GM12878 (cell line): ENCODE measurements around the gene AOAH. TPM values are rescaled to one million over a fixed set of nuclear protein-coding genes. Genes with fewer than 3 reads are reported as not detected.

Experiments used
- ATAC-seq: fragments of 200-7000 bp; cut with Tn5 transposase; 3 replicates; pipeline ENCODE4 v1.9.1; 2020; ENCODE audit warnings: mild to moderate bottlenecking, moderate library complexity
- BruUV-seq: library from RNA; stranded (reverse); fragments of 400-500 nt; replicated peaks from 2 replicates; lab custom pipeline; 2021; lab: Mats Ljungman, UMichigan
- CTCF ChIA-PET: fragments of 300-600 bp; sonication (Branson Sonifier 250); formaldehyde crosslinking; extraction: SDS; loops from one replicate; lab custom pipeline; 2021; ENCODE audit warnings: inconsistent platforms; lab: Yijun Ruan, JAX
- POLR2A ChIA-PET: fragments of 350-600 bp; formaldehyde crosslinking; extraction: SDS; loops from one replicate; lab custom pipeline; 2021; ENCODE audit warnings: inconsistent platforms; lab: Charles Lee
- RAD21 ChIA-PET: fragments of 300-600 bp; sonication (Branson Sonifier 250); formaldehyde crosslinking; loops from one replicate; lab custom pipeline; 2023; ENCODE audit warnings: antibody characterized with exemption; ENCODE audit not compliant: unreplicated experiment; lab: Charles Lee
- SMC1A ChIA-PET: fragments of 300-600 bp; sonication (Branson Sonifier 250); formaldehyde crosslinking; loops from one replicate; lab custom pipeline; 2023; ENCODE audit not compliant: unreplicated experiment, uncharacterized antibody; lab: Charles Lee
- DNase-seq: peaks from one replicate; pipeline ENCODE4 v3.0.0-alpha.2; 2011; ENCODE audit warnings: low read depth, low spot score
- FAIRE-seq: peaks from 3 replicates; lab custom pipeline; 2011; peaks lifted over from hg19 to GRCh38; lab: Jason Lieb, UNC
- H2AFZ ChIP-seq: 2 replicates; pipeline ENCODE4 v1.6.0; 2011; ENCODE audit warnings: low read depth, low read length, control low read depth; ENCODE audit not compliant: control insufficient read depth
- H3K27ac ChIP-seq: 2 replicates; pipeline ENCODE4 v1.5.1; 2011; ENCODE audit warnings: control low read depth; ENCODE audit not compliant: control insufficient read depth, insufficient read depth
- H3K27me3 ChIP-seq, 2 experiments: replicated peaks in 1 of 2; 2 replicates each; pipeline versions ENCODE4 v1.6.0 to v1.6.1; 2011; ENCODE audit warnings: low read length in 1 of 2; ENCODE audit not compliant: control insufficient read depth in 2 of 2, insufficient read depth in 2 of 2
- H3K36me3 ChIP-seq, 2 experiments: 2 replicates each; pipeline ENCODE4 v1.5.1; 2011; ENCODE audit warnings: low read length in 1 of 2; ENCODE audit not compliant: control insufficient read depth in 2 of 2, insufficient read depth in 2 of 2
- H3K4me1 ChIP-seq: 2 replicates; pipeline ENCODE4 v1.6.1; 2011; ENCODE audit warnings: mild to moderate bottlenecking, low read length, moderate library complexity, mixed read lengths; ENCODE audit not compliant: control insufficient read depth, insufficient read depth
- H3K4me2 ChIP-seq: 2 replicates; pipeline ENCODE4 v1.6.0; 2011; ENCODE audit warnings: control low read depth; ENCODE audit not compliant: control insufficient read depth, insufficient read depth
- H3K4me3 ChIP-seq: fragments of 200-600 bp; sonication (generic); 2 replicates; pipeline ENCODE4 v1.5.1; 2016
- H3K79me2 ChIP-seq: 2 replicates; pipeline ENCODE4 v1.6.0; 2011; ENCODE audit warnings: low read length; ENCODE audit not compliant: control insufficient read depth, insufficient read depth
- H3K9ac ChIP-seq: 2 replicates; pipeline ENCODE4 v1.8.0; 2011; ENCODE audit warnings: low read length, control low read depth, mixed read lengths; ENCODE audit not compliant: control insufficient read depth, insufficient read depth
- H3K9me3 ChIP-seq: replicated peaks from 3 replicates; pipeline ENCODE4 v1.5.1; 2011; ENCODE audit warnings: mild to moderate bottlenecking, low read length; ENCODE audit not compliant: control insufficient read depth, insufficient read depth
- H4K20me1 ChIP-seq: 2 replicates; pipeline ENCODE4 v1.6.0; 2011; ENCODE audit not compliant: control insufficient read depth, insufficient read depth
- ASH2L ChIP-seq: fragments of 300-600, 200-600 bp; sonication (generic); IDR thresholded peaks from 2 replicates; pipeline ENCODE4 v1.6.1; 2017; ENCODE audit warnings: low read depth, mild to moderate bottlenecking, borderline replicate concordance
- BCL11A ChIP-seq: IDR thresholded peaks from 2 replicates; pipeline ENCODE4 v1.6.1; 2011; ENCODE audit warnings: low read depth, low read length
- BMI1 ChIP-seq: fragments of 450-650 bp; IDR thresholded peaks from 2 replicates; pipeline ENCODE4 v1.6.1; 2016; ENCODE audit warnings: mild to moderate bottlenecking, moderate library complexity, borderline replicate concordance
- CREM ChIP-seq: IDR thresholded peaks from 2 replicates; pipeline ENCODE4 v1.6.1; 2014; ENCODE audit warnings: antibody characterized with exemption, low read depth
- CTCF ChIP-seq, 3 experiments: IDR thresholded peaks in 2 of 3; conservative IDR thresholded peaks in 1 of 3; 2 replicates each; pipeline ENCODE4 v1.5.1; 2011; ENCODE audit warnings: low read depth in 3 of 3, low read length in 3 of 3, mild to moderate bottlenecking in 3 of 3, control low read depth in 2 of 3, moderate library complexity in 2 of 3, inconsistent platforms in 1 of 3, mixed read lengths in 1 of 3; ENCODE audit not compliant: control insufficient read depth in 2 of 3, insufficient read depth in 1 of 3; ENCODE audit errors: extremely low read depth in 1 of 3
- EGR1 ChIP-seq, 2 experiments: IDR thresholded peaks; 1 replicate in 1 of 2; 2 replicates in 1 of 2; pipeline ENCODE4 v1.6.1; 2011 to 2012; ENCODE audit warnings: low read depth in 2 of 2, low read length in 2 of 2, borderline replicate concordance in 1 of 2, mild to moderate bottlenecking in 1 of 2, moderate library complexity in 1 of 2
- EZH2 ChIP-seq: IDR thresholded peaks from 2 replicates; pipeline ENCODE4 v1.6.1; 2012; ENCODE audit warnings: low read depth, mild to moderate bottlenecking, control low read depth, inconsistent platforms, low read length, borderline replicate concordance; ENCODE audit not compliant: control insufficient read depth
- FOXK2 ChIP-seq: fragments of 450-650 bp; IDR thresholded peaks from 2 replicates; pipeline ENCODE4 v1.6.1; 2017; ENCODE audit warnings: mild to moderate bottlenecking, moderate library complexity
- HDAC6 ChIP-seq: fragments of 200-600 bp; sonication (generic); IDR thresholded peaks from one replicate; pipeline ENCODE4 v1.8.0; 2017; ENCODE audit warnings: antibody characterized with exemption; ENCODE audit not compliant: unreplicated experiment
- HDGF ChIP-seq: fragments of 450-650 bp; IDR thresholded peaks from 2 replicates; pipeline ENCODE4 v1.6.1; 2016; ENCODE audit warnings: antibody characterized with exemption
- KDM1A ChIP-seq: fragments of 200-600 bp; sonication (generic); IDR thresholded peaks from 2 replicates; pipeline ENCODE4 v1.6.1; 2016; ENCODE audit warnings: borderline replicate concordance
- MXI1 ChIP-seq: fragments of 150-350 bp; IDR thresholded peaks from 2 replicates; pipeline ENCODE4 v1.6.1; 2011; ENCODE audit warnings: low read depth, mild to moderate bottlenecking, inconsistent platforms, low read length, improper control_type of control experiment
- NFXL1 ChIP-seq: fragments of 450-650 bp; IDR thresholded peaks from 2 replicates; pipeline ENCODE4 v1.6.1; 2017; ENCODE audit warnings: antibody characterized with exemption, mild to moderate bottlenecking, borderline replicate concordance
- NFYA ChIP-seq: IDR thresholded peaks from 2 replicates; pipeline ENCODE4 v1.6.1; 2011; ENCODE audit warnings: low read depth, mild to moderate bottlenecking, low read length, improper control_type of control experiment, borderline replicate concordance
- NR2C2 ChIP-seq: IDR thresholded peaks from 2 replicates; pipeline ENCODE4 v1.6.1; 2011; ENCODE audit warnings: borderline replicate concordance, low read depth; ENCODE audit not compliant: control insufficient read depth, insufficient read length
- NR2F1 ChIP-seq: fragments of 450-650 bp; conservative IDR thresholded peaks from 2 replicates; pipeline ENCODE4 v1.6.1; 2017; ENCODE audit warnings: mild to moderate bottlenecking
- RCOR1 ChIP-seq: conservative IDR thresholded peaks from 2 replicates; pipeline ENCODE4 v1.6.1; 2012; ENCODE audit warnings: low read depth, low read length, improper control_type of control experiment
- SPI1 ChIP-seq: IDR thresholded peaks from 2 replicates; pipeline ENCODE4 v1.6.1; 2011; ENCODE audit warnings: low read depth, mild to moderate bottlenecking, low read length, moderate library complexity, borderline replicate concordance; ENCODE audit not compliant: insufficient read depth
- STAT3 ChIP-seq: IDR thresholded peaks from 2 replicates; pipeline ENCODE4 v1.6.1; 2011; ENCODE audit warnings: low read depth, low read length, improper control_type of control experiment
- TCF12 ChIP-seq: IDR thresholded peaks from 2 replicates; pipeline ENCODE4 v1.6.1; 2011; ENCODE audit warnings: low read depth, mild to moderate bottlenecking, low read length
- ZNF622 ChIP-seq: fragments of 450-650 bp; IDR thresholded peaks from 2 replicates; pipeline ENCODE4 v1.6.1; 2017; ENCODE audit warnings: mild to moderate bottlenecking, inconsistent platforms
- WGBS: methylation state at CpG from one replicate; pipeline ENCODE4 v1.1.6; 2016; ENCODE audit warnings: low lambda C conversion rate; ENCODE audit not compliant: insufficient replicate concordance, insufficient coverage; ENCODE audit errors: missing lambda C conversion rate; 5-methylcytosine and 5-hydroxymethylcytosine counted together
- in situ Hi-C: fragments of 300-500 bp; cut with MboI; formaldehyde crosslinking; loops from 9 replicates; pipeline ENCODE4 v1.14.3; 2018; ENCODE audit warnings: mixed read lengths
- intact Hi-C: fragments of 100-400 bp; cut with micrococcal nuclease; formaldehyde crosslinking; loops from one replicate; pipeline ENCODE4 v1.14.2; 2022; ENCODE audit not compliant: unreplicated experiment
- polyA plus RNA-seq, 11 experiments: library from polyadenylated mRNA; depleted of rRNA in 4 of 11; unstranded in 6 of 11; stranded (reverse) in 5 of 11; fragments of >200 nt; fragmentation: Nextera tagmentation in 4 of 11; fragmentation: Illumina TruSeq in 1 of 11; extraction: Ambion mirVana in 4 of 11; extraction: Trizol in 1 of 11; gene quantifications; 1 replicate in 1 of 11; 2 replicates in 10 of 11; pipeline versions ENCODE4 v1.2.1 to v1.2.3, GENCODE V29; 2011 to 2016; ENCODE audit warnings: inconsistent platforms in 2 of 11, missing spikeins in 2 of 11, low read depth in 1 of 11
- total RNA-seq, 4 experiments: library from RNA; depleted of rRNA in 3 of 4; stranded (reverse); fragments of >200 nt in 3 of 4; fragmentation: Illumina TruSeq in 1 of 4; extraction: Trizol in 1 of 4; gene quantifications; 2 replicates each; pipeline versions ENCODE4 v1.2.1 to v1.2.3, GENCODE V29; 2013 to 2021
- TF ChIP-seq, protein P1 (sequence below): IDR thresholded peaks from 2 replicates; pipeline ENCODE4 v1.6.1; 2011; ENCODE audit warnings: borderline replicate concordance, low read depth, mild to moderate bottlenecking, moderate library complexity, low read length; ENCODE audit not compliant: insufficient read depth, poor library complexity, severe bottlenecking

AOAH gene
- total and polyA plus RNA-seq, 10 of the 15 experiments (the other 5 are each of a cell fraction or from before 2014, with no cell fraction given): 0.32 to 2.8 (median 1.4) TPM

DNA sequence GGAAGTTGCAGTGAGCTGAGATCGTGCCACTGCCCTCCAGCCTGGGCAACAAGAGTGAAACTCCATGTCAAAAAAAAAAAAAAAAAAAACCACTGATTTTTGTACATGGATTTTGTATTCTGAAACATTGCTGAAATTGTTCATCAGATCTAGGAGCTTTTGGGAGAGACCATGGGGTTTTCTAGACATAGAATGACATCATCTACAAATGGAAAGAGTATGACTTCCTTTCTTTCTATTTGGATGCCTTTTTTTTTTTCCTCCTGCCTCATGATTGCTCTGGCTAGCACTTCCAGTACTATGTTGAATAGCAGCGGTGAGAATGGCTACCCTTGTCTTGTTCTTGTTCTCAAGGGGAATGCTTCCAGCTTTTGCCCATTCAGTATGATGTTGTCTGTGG, 245.5 kb downstream of the AOAH start (continued):
- TF ChIP-seq EGR1 (IDR thresholded peaks at IDR 0.05; ENCODE audit: borderline replicate concordance in 1 of 2, low read depth in 2 of 2, low read length in 2 of 2) (no peak), ASH2L (no peak)

DNA sequence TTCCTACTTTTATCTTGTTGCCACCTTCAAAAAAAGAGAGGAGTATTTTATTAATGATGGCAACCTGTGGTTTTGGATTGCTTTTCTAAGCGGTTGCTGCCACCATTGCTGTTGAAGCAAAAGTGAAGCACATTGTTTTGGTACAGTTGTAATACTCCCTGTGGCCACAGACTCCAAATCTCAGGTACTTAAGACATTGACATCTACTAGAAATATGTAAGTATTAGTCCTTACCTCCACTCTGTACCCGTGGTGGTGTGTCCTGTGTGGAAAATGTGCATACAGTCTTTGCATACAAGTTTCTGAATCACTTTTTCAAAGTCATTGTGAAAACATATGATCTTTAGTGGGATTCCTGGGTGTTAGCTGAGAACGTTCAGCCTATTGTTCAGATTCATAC, 248.9 kb downstream of the AOAH start:
- POLR2A ChIA-PET: no interaction called here
- WGBS: 32% methylated on average over 3 of the region's 3 CpGs
- DNase-seq: no peak
- no peak overlapping the region for H3K27ac ChIP-seq
- H2AFZ ChIP-seq: no peak overlapping the region
- H3K4me2 ChIP-seq: no peak overlapping the region
- H3K9me3 ChIP-seq: no peaks in the 10 kb centered on the region
- H3K36me3 ChIP-seq: no peaks in the 10 kb centered on the region
- intact Hi-C loops: no loop called here
- RAD21 ChIA-PET: interaction anchor here (1.2 kb wide), 1 partner anchor 706 kb away, joined by 4 read pairs; no protein-coding TSS in a partner anchor
- CTCF ChIA-PET: interaction anchor here (1.1 to 6.1 kb wide), 5 partner anchors 34 to 725 kb away, joined by 4 to 29 read pairs (median 7); no protein-coding TSS in a partner anchor
- no peaks in the 10 kb centered on the region for H3K79me2 ChIP-seq
- SMC1A ChIA-PET: interaction anchor here (0.6 to 1.3 kb wide), 3 partner anchors 12 to 736 kb away, joined by 3 to 4 read pairs (median 3); no protein-coding TSS in a partner anchor
- H3K4me1 ChIP-seq: no peaks in the 10 kb centered on the region
- H4K20me1 ChIP-seq: no peaks in the 10 kb centered on the region
- in situ Hi-C loops: no loop called here
- no peak for FAIRE-seq
- no peak overlapping the region for H3K4me3 ChIP-seq
- no peak for TF ChIP-seq HDGF
- TF ChIP-seq CTCF (IDR thresholded peaks at IDR 0.05 in 2 of 3, conservative IDR thresholded peaks at IDR 0.05 in 1 of 3; ENCODE audit: control insufficient read depth in 2 of 3, extremely low read depth in 1 of 3, insufficient read depth in 1 of 3, low read depth in 3 of 3, low read length in 3 of 3): no peak
- TF ChIP-seq NR2F1: no peak
- TF ChIP-seq FOXK2: no peak
- no peak for TF ChIP-seq TCF12
- TF ChIP-seq HDAC6: no peak
- TF ChIP-seq STAT3: no peak
- TF ChIP-seq NR2C2: no peak
- no peak for TF ChIP-seq EZH2
- TF ChIP-seq BCL11A: no peak
- no peak for TF ChIP-seq CREM
- no peak for TF ChIP-seq ZNF622
- TF ChIP-seq BMI1: no peak
- no peak for TF ChIP-seq KDM1A
- TF ChIP-seq NFYA: no peak
- no peak for TF ChIP-seq NFXL1
- no peak for TF ChIP-seq RCOR1
- TF ChIP-seq SPI1: no peak
- TF ChIP-seq, protein P1, sequence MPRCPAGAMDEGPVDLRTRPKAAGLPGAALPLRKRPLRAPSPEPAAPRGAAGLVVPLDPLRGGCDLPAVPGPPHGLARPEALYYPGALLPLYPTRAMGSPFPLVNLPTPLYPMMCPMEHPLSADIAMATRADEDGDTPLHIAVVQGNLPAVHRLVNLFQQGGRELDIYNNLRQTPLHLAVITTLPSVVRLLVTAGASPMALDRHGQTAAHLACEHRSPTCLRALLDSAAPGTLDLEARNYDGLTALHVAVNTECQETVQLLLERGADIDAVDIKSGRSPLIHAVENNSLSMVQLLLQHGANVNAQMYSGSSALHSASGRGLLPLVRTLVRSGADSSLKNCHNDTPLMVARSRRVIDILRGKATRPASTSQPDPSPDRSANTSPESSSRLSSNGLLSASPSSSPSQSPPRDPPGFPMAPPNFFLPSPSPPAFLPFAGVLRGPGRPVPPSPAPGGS: no peak
- no peak for TF ChIP-seq MXI1
- BruUV-seq: no TSS peak
- no peak overlapping the region for H3K9ac ChIP-seq
- peak; percentile 59 for ATAC-seq
- no peaks in the 10 kb centered on the region; a peak in 1 of 4 replicates for H3K27me3 ChIP-seq
